H1 (cell line): ENCODE data around the gene AFAP1L1. TPM values are rescaled to one million over a fixed set of nuclear protein-coding genes. Genes with fewer than 3 reads are reported as not detected.

Experiments used
- ATF2 ChIP-seq: IDR thresholded peaks from 2 replicates; pipeline ENCODE4 v1.6.1; 2012; ENCODE audit warnings: low read length, inconsistent platforms
- BCL11A ChIP-seq, 2 experiments: IDR thresholded peaks; one replicate each; pipeline ENCODE4 v1.6.1; 2011; ENCODE audit warnings: low read depth in 2 of 2, low read length in 2 of 2, mild to moderate bottlenecking in 2 of 2
- CTBP2 ChIP-seq: IDR thresholded peaks from 2 replicates; pipeline ENCODE4 v1.7.0; 2011; ENCODE audit warnings: borderline replicate concordance, mild to moderate bottlenecking, moderate library complexity, mixed read lengths, low read length; ENCODE audit not compliant: insufficient read depth, insufficient read length
- TBP ChIP-seq: IDR thresholded peaks from 2 replicates; pipeline ENCODE4 v1.6.1; 2011; ENCODE audit warnings: low read depth, low read length, improper control_type of control experiment
- polyA plus RNA-seq, 7 experiments: library from polyadenylated mRNA; depleted of rRNA in 3 of 7; stranded (reverse) in 5 of 7; unstranded in 2 of 7; fragments of >200 nt in 5 of 7; fragments of 200-250 nt in 2 of 7; gene quantifications; 1 replicate in 5 of 7; 2 replicates in 1 of 7; 4 replicates in 1 of 7; pipeline versions ENCODE4 v1.2.1 to v1.2.3, GENCODE V29; 2011 to 2013; ENCODE audit warnings: missing spikeins in 2 of 7, mixed read lengths in 2 of 7
- total RNA-seq: library from RNA; stranded (reverse); fragmentation: NEBNext Ultra II Directional; extraction: Animal tissue kit (Norgen Biotek cat#: 25700); gene quantifications from 2 replicates; pipeline ENCODE4 v1.2.1, GENCODE V29; 2021

Gene AFAP1L1
- total and polyA plus RNA-seq, 2 of the 8 experiments (the other 6 are each of a cell fraction or from before 2014, with no cell fraction given): 0.79 to 4.7 TPM

- TF ChIP-seq ATF2 (no peak), BCL11A (IDR thresholded peaks at IDR 0.05; ENCODE audit: low read depth in 2 of 2, low read length in 2 of 2) (no peak), CTBP2 (no peak), TBP (no peak)
These were observed 54.2 kb downstream of the AFAP1L1 start (continued) for GRCh38 chr5:149325894-149326293.
